ENCODE results near the gene DNAH11. TPM values are rescaled to one million over a fixed set of nuclear protein-coding genes. Genes with fewer than 3 reads are reported as not detected.

DNAH11 gene
- total and polyA plus RNA-seq, 2 of the 13 experiments (the other 11 are each of a cell fraction or from before 2014, with no cell fraction given) = not detected

DNA sequence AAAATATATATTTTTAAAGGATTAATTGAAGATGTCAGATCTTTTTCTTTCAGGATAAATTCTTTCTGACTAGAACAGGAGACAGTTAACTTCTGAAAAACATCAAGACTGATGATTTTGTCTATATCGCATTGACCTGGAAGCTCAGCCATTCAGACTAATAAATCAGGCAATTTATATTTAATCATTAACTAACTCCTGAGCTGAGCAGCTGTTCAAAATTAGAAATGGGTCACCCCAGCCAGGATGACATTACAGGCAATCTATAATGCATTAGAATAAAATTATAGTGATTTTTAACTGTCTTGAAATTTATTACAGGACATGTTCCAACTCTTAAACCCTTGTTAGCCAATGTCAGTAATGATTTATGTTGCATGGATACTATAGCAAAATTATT lies 263.0 kb downstream of the DNAH11 start:
- DNase-seq (ENCODE audit: low spot score) = no peak
- ChIA-PET POLR2A (no interaction called here), CTCF (ENCODE audit: low intra/inter-chr PET ratio, low total read pairs) (no interaction called here)
- no peak for FAIRE-seq
- H3K27me3 ChIP-seq (ENCODE audit: control insufficient read depth in 1 of 2, insufficient read depth in 2 of 2, low read length in 2 of 2) = no peaks in the 10 kb centered on the region
- no peaks in the 10 kb centered on the region for H3K9me3 ChIP-seq (ENCODE audit: low read length)
- WGBS (ENCODE audit: low lambda C conversion rate) = 0% methylated on average over 1 of the region's 1 CpG
- TF ChIP-seq, protein P1, sequence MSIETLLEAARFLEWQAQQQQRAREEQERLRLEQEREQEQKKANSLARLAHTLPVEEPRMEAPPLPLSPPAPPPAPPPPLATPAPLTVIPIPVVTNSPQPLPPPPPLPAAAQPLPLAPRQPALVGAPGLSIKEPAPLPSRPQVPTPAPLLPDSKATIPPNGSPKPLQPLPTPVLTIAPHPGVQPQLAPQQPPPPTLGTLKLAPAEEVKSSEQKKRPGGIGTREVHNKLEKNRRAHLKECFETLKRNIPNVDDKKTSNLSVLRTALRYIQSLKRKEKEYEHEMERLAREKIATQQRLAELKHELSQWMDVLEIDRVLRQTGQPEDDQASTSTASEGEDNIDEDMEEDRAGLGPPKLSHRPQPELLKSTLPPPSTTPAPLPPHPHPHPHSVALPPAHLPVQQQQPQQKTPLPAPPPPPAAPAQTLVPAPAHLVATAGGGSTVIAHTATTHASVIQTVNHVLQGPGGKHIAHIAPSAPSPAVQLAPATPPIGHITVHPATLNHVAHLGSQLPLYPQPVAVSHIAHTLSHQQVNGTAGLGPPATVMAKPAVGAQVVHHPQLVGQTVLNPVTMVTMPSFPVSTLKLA (IDR thresholded peaks at IDR 0.05) = no peak
- no peak for ATAC-seq
- no peak overlapping the region for H3K9ac ChIP-seq (ENCODE audit: insufficient read depth, low read depth, low read length)
- intact Hi-C loops (cut with micrococcal nuclease; ENCODE audit: unreplicated experiment) (no loop called here), in situ Hi-C loops (cut with HindIII; ENCODE audit: extremely low pct_ligation_motif_present, low pct_unique_long_range_greater_than_20kb) (no loop called here)
- H3K4me3 ChIP-seq (replicated peaks in 1 of 3; ENCODE audit: insufficient read depth in 1 of 3, low read depth in 2 of 3, low read length in 3 of 3) = no peak overlapping the region
- H2AFZ ChIP-seq (ENCODE audit: low read length) = no peak overlapping the region
- no peak overlapping the region for H3K4me2 ChIP-seq (ENCODE audit: low read depth, low read length)
- no peak overlapping the region for H3K27ac ChIP-seq (ENCODE audit: extremely low read length, insufficient read depth, low read length)
- no peaks in the 10 kb centered on the region for H3K4me1 ChIP-seq (ENCODE audit: insufficient read depth, low read length)
- BruUV-seq (replicated peaks) = no TSS peak
- no peaks in the 10 kb centered on the region for H3K79me2 ChIP-seq (ENCODE audit: insufficient read depth, low read length)
- no peaks in the 10 kb centered on the region for H3K36me3 ChIP-seq (replicated peaks in 1 of 2; ENCODE audit: control insufficient read depth in 1 of 2, insufficient read depth in 2 of 2, low read length in 2 of 2)
- H4K20me1 ChIP-seq (ENCODE audit: insufficient read depth, low read length) = no peaks in the 10 kb centered on the region

DNA sequence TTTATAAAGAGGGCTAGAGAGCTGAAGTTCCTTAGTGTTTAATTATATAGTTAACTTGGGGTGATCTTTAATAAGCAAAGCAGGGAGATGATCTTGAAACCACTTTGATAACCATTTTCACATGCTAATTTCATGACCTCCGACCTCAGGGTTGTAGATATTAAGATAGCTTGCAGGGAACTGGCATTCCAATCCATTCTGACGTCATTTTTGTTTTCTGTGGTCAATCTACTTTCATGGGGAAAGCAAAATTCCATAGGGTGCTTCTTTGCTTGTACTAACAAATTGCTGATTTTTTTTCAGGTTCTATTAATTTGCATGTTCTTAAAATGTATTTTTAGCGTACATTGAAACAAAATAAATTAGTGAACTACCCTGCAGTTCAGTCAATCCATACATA lies 263.5 kb downstream of the DNAH11 start:
- H3K4me2 ChIP-seq (ENCODE audit: low read depth, low read length) = no peak overlapping the region
- 0% methylated on average over 3 of the region's 3 CpGs for WGBS (ENCODE audit: low lambda C conversion rate)
- H3K79me2 ChIP-seq (ENCODE audit: insufficient read depth, low read length) = no peaks in the 10 kb centered on the region
- FAIRE-seq = no peak
- BruUV-seq (replicated peaks) = no TSS peak
- no peaks in the 10 kb centered on the region for H3K9me3 ChIP-seq (ENCODE audit: low read length)
- DNase-seq (ENCODE audit: low spot score) = no peak
- H3K4me1 ChIP-seq (ENCODE audit: insufficient read depth, low read length) = no peaks in the 10 kb centered on the region
- TF ChIP-seq, protein P2, sequence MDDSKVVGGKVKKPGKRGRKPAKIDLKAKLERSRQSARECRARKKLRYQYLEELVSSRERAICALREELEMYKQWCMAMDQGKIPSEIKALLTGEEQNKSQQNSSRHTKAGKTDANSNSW (CRISPR knock-in tag; IDR thresholded peaks at IDR 0.05; ENCODE audit: borderline replicate concordance) = no peak
- TF ChIP-seq PHF21A (CRISPR knock-in tag; IDR thresholded peaks at IDR 0.05) (no peak), CREB1 (IDR thresholded peaks at IDR 0.05) (peak; percentile 75), CREB1 (CRISPR knock-in tag; IDR thresholded peaks at IDR 0.05) (no peak), HNF4A (CRISPR knock-in tag; IDR thresholded peaks at IDR 0.05) (no peak), HMG20B (CRISPR knock-in tag; conservative IDR thresholded peaks at IDR 0.05) (no peak), ZNF446 (CRISPR knock-in tag; IDR thresholded peaks at IDR 0.05) (no peak), ZNF607 (CRISPR knock-in tag; IDR thresholded peaks at IDR 0.05; ENCODE audit: borderline replicate concordance) (no peak), ATF7 (IDR thresholded peaks at IDR 0.05) (peak; percentile 80), ATF7 (CRISPR knock-in tag; IDR thresholded peaks at IDR 0.05) (no peak)
- TF ChIP-seq, protein P3, sequence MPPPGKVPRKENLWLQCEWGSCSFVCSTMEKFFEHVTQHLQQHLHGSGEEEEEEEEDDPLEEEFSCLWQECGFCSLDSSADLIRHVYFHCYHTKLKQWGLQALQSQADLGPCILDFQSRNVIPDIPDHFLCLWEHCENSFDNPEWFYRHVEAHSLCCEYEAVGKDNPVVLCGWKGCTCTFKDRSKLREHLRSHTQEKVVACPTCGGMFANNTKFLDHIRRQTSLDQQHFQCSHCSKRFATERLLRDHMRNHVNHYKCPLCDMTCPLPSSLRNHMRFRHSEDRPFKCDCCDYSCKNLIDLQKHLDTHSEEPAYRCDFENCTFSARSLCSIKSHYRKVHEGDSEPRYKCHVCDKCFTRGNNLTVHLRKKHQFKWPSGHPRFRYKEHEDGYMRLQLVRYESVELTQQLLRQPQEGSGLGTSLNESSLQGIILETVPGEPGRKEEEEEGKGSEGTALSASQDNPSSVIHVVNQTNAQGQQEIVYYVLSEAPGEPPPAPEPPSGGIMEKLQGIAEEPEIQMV (CRISPR knock-in tag; IDR thresholded peaks at IDR 0.05; ENCODE audit: low read depth) = no peak
- ATAC-seq = no peak
- ChIA-PET POLR2A (no interaction called here), CTCF (ENCODE audit: low intra/inter-chr PET ratio, low total read pairs) (no interaction called here)
- H3K4me3 ChIP-seq (replicated peaks in 1 of 3; ENCODE audit: insufficient read depth in 1 of 3, low read depth in 2 of 3, low read length in 3 of 3) = no peak overlapping the region
- in situ Hi-C loops (cut with HindIII; ENCODE audit: extremely low pct_ligation_motif_present, low pct_unique_long_range_greater_than_20kb) (no loop called here), intact Hi-C loops (cut with micrococcal nuclease; ENCODE audit: unreplicated experiment) (no loop called here)
- H3K9ac ChIP-seq (ENCODE audit: insufficient read depth, low read depth, low read length) = no peak overlapping the region
- H3K27ac ChIP-seq (ENCODE audit: extremely low read length, insufficient read depth, low read length) = no peak overlapping the region
- no peak overlapping the region for H2AFZ ChIP-seq (ENCODE audit: low read length)
- H3K27me3 ChIP-seq (ENCODE audit: control insufficient read depth in 1 of 2, insufficient read depth in 2 of 2, low read length in 2 of 2) = no peaks in the 10 kb centered on the region
- H4K20me1 ChIP-seq (ENCODE audit: insufficient read depth, low read length) = no peaks in the 10 kb centered on the region
- no peaks in the 10 kb centered on the region for H3K36me3 ChIP-seq (replicated peaks in 1 of 2; ENCODE audit: control insufficient read depth in 1 of 2, insufficient read depth in 2 of 2, low read length in 2 of 2)

Data from HepG2 (cell line).